ENCODE data around the gene PDCD6IP.

DNA sequence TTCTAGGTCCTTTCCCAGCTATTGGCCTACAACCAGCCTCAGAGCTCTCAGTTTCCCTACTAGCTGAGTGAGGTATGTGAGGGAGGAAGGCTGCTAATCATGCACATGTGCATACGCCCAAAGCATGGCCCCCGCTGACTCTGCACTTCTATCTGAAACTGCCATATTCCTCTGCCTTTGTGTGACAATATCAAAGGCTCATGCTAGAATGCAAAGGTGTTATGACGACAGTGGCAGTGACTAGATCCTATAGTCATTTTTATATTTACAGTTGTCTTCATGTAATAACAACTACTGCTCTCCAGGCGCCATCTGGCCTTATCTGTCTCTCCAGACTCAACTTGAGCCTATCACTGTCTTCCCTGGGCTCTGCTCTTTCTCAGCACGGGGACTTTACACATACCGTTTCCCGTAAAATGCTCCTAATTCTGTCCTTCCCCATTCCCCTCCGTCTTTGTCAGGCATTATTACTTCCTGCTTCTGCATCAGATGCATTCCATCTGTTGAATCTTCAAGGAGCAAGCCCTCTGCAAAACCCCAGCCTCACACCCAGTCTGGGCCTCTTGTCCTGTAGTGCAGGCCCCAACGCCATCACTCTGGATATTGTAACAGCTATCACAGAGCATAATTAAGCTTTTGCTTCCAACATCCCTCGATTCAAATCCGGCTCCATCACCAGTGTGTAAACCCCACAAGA lies 102.5 kb downstream of the PDCD6IP start:
- TF ChIP-seq POLR2A (IDR thresholded peaks at IDR 0.05), result no peak
- TF ChIP-seq, protein P1, sequence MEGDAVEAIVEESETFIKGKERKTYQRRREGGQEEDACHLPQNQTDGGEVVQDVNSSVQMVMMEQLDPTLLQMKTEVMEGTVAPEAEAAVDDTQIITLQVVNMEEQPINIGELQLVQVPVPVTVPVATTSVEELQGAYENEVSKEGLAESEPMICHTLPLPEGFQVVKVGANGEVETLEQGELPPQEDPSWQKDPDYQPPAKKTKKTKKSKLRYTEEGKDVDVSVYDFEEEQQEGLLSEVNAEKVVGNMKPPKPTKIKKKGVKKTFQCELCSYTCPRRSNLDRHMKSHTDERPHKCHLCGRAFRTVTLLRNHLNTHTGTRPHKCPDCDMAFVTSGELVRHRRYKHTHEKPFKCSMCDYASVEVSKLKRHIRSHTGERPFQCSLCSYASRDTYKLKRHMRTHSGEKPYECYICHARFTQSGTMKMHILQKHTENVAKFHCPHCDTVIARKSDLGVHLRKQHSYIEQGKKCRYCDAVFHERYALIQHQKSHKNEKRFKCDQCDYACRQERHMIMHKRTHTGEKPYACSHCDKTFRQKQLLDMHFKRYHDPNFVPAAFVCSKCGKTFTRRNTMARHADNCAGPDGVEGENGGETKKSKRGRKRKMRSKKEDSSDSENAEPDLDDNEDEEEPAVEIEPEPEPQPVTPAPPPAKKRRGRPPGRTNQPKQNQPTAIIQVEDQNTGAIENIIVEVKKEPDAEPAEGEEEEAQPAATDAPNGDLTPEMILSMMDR (IDR thresholded peaks at IDR 0.05 in 8 of 11, conservative IDR thresholded peaks at IDR 0.05 in 3 of 11), result no peak
